Stimulated activated CD4-positive, alpha-beta T cell treated with anti-CD3 and anti-CD28 coated beads, Interleukin-4, amount 100 ng/mL, for 1 hour (primary cell): Measurements from ENCODE around the gene APOBEC3F.
"Not testable (repeated sequence)": the region's sequence is repeated elsewhere in the genome, so short reads cannot be mapped to it uniquely, and the experiment has no call there.

ENCODE experiments used
- DNase-seq: peaks from one replicate; pipeline ENCODE4 v3.0.0-alpha.2; 2020

Gene APOBEC3F

DNA sequence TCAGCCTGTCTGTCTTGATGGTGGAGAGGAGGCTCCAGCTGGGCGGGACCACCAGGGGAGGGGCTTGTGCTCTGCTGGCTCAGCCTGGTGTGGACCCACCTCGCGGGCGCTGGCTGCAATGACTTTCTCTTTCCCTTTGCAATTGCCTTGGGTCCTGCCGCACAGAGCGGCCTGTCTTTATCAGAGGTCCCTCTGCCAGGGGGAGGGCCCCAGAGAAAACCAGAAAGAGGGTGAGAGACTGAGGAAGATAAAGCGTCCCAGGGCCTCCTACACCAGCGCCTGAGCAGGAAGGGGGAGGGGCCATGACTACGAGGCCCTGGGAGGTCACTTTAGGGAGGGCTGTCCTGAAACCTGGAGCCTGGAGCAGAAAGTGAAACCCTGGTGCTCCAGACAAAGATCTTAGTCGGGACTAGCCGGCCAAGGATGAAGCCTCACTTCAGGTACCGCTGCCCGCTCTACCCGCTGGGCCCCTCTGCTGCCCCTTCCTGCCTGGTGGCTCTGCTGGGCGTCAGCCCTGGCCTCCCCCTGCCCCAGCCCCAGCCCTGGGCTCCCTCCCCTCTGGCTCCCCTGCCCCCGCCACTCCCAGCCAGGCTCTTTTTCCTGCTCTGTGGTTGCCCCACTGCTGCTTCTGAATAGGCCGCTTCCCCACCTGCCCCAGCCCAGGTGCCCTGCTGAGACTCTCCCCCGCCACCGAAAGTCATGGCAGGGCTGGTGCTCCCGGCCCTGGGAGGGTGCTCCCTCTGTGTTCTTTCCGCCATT lies at the start of gene APOBEC3F:
Gene APOBEC3F (plus strand): TSS at position 327 of the 759 bp plus-strand sequence. CDS start 97 bp downstream, at position 424.
- peak; percentile 63 for DNase-seq

DNA sequence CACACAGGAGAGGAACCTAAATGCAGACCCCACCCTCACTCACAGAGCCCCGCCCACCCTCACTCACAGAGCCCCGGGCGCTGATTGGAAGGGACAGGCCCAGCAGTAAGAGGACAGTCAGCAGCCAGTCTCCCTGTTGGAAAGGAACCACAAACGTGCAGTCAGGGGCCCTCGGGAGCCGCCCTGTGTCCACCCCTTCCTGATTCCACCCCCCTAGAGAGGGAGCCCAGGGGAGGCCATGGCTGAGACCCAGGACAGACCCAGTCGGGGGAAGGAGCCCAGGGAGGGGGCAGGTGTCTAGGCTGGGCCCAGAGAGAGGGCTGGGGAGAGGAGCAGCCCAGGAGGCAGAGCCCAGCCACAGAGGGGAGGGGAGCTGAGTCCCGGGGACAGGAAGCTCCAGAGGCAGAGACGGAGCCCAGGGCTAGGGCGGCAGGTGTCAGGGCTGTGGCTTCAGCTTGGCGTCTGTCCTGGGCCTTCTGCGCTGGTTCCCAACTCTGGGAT lies 47.7 kb upstream of the APOBEC3F start:
- not testable (repeated sequence) for DNase-seq

DNA sequence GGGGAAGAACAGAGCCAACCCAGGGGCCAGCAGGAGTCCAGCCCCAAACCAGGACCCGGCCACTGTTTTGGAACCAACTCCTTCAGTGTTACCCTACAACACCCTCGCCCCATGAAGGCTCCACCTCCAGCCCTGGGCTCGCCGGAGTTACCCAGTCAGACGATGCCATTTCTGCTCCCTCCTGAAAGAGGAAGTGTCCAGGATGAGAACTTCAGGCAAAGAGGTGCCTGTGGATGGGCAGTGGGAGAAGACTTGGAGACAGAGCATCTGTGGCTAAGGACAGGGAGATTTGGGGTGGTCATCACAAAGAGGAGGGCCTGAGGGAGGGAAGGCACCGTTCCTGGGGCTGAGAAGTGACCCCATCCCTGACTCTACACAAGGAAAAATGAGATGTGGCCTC lies 44.6 kb upstream of the APOBEC3F start:
- DNase-seq, result no peak

DNA sequence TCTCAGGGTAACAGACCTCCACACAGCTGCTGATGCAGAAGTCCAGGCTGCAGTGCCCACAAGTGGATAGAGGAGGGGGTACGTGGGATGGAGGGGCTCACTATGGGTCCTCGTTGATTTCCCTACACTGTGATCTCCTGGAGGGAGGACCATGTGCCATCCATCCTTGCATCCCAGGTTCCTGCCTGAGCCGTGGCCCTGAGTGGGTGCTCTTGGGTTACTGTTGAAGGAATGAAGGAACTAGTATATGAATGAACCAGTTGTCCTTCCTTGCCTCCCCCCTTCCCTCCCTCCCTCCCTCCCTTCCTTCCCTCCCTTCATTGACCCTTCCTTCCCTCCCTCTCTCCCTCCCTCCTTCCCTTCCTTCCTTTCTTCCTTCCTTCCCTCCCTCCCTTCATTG lies 43.1 kb upstream of the APOBEC3F start:
- DNase-seq, result no peak

DNA sequence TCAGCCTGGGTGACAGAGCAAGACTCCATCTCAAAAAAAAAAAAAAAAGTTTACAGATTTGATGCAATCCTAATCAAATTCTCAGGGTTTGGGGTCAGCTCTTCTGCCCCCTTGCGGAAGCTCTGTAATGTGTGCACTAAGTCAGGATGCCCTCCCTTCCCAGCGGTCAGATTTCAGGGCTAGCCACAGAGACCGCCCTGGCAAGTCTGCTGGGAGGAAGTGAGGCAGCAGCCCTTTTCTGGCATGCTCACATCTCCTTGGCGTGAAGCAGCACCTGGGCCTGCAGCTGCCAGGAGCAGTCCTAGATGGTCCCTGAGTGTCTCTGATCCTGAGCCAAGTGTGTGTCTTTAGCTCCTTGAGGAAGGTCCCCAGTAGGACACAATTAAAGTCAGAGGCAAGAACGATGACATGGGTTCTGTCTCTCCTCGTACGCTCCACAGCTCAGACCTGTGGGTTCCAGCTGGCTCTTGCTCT lies 37.5 kb upstream of the APOBEC3F start:
- DNase-seq, result peak; percentile 68

DNA sequence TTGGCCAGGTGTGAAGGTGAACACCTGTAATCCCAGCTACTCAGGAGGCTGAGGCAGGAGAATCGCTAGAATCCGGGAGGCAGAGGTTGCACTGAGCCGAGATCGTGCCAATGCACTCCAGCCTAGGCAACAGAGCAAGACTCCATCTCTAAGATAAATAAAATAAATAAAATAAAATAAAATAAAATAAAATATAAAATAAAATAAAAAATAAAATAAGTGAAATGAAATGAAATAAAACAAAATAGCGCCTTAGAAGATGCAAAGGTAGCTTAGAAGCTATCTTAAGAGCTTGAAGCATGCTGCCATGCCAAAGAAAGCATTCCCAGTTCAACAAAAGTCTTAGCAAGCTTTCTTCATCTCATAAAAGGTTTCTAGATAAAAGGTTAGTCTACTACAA lies 33.5 kb upstream of the APOBEC3F start:
- no peak for DNase-seq

DNA sequence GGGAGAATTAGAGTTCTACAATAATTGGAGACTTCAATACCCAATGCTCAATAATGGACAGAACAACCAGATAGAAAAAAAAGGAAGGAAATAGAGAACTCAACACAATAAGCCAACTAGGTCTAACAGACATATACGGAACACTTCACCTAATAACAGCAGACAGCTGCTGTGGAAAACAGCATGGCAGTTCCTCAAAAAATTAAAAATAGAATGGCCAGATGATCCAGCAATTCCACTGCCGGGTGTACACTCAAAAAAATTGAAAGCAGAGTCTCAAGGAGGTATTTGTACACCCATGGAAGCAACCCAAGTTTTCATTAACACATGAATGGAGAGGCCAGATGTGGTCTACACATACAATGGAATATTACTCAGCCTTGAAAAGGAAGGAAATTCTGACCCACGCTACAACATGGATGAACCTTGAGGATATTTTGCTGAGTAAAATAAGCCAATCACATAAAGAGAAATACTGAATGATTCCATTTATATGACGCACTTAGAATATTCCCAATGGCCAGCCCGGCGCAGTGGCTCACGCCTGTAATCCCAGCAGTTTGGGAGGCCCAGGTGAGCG lies 32.3 kb upstream of the APOBEC3F start:
- not testable (repeated sequence) for DNase-seq

DNA sequence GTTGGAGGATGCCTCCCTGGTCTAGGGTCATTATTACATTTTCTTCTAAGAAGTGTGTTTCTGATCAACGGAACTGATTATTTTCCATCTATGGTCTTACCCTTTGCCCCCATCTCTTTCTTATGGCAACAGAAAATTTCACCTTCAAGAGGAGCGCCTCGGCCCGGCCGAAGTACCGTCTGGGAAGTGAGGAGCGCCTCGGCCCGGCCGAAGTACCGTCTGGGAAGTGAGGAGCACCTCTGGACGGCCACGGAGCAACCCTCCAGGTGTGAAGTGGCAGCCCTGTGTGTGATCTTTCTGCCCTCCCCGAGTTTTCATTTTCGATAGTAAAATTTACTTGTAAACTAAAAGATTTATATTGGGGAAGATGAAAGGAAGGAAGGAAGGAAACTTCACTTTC lies 29.7 kb upstream of the APOBEC3F start:
- no peak for DNase-seq

DNA sequence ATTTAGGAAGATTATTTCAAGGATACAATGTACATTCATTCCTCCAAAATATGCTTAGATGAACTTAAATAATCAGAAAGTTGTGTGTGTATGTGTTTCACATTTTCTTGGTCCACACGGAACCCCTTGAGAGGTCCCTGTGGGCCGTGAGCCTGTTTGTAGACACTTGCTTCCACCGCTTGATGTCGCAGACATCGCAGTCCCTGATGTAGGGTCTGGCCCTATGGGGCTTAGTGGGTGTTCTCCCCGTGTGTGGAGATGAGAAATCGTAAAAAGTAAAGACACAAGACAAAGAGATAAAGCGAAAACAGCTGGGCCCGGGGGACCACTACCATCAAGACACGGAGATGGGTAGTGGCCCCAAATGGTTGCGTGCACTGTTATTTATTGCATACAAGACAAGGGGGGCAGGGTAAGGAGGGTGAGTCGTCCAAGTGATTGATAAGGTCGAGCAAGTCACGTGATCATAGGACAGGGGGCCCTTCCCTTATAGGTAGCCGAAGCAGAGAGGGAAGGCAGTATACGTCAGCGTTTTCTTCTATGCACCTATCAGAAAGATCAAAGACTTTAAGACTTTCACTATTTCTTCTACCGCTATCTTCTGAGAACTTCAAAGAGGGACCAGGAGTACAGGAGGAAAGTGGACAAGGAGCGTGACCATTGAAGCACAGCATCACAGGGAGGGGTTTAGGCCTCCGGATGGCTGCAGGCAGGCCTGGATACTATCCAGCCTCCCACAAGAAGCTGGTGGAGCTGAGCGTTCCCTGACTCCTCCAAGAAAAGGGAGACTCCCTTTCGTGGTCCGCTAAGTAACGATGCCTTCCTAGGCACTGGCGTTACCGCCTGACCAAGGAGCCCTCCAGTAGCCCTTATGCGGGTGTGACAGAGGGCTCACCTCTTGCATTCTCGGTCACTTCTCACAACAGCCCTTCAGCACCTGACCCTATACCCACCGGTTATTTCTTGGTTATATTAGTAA lies 27.8 kb upstream of the APOBEC3F start:
- no peak for DNase-seq

DNA sequence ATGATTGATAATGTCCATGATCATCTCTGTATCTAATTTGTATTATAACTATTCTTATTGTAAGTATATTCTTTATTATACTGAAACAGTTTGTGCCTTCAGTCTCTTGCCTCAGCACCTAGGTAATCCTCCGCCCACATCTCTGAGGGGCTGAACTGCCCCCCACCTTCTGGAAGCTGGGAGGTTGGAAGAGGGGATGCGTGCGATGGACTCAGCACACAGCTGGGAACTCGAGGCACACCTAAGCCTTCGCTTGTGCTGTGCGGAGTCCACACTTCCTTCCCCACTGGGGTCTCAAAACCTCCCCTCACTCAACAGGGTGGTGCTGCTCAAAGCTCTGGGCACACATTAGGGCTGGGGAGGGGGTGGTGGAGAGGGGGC lies 27.1 kb upstream of the APOBEC3F start:
- not testable (repeated sequence) for DNase-seq

DNA sequence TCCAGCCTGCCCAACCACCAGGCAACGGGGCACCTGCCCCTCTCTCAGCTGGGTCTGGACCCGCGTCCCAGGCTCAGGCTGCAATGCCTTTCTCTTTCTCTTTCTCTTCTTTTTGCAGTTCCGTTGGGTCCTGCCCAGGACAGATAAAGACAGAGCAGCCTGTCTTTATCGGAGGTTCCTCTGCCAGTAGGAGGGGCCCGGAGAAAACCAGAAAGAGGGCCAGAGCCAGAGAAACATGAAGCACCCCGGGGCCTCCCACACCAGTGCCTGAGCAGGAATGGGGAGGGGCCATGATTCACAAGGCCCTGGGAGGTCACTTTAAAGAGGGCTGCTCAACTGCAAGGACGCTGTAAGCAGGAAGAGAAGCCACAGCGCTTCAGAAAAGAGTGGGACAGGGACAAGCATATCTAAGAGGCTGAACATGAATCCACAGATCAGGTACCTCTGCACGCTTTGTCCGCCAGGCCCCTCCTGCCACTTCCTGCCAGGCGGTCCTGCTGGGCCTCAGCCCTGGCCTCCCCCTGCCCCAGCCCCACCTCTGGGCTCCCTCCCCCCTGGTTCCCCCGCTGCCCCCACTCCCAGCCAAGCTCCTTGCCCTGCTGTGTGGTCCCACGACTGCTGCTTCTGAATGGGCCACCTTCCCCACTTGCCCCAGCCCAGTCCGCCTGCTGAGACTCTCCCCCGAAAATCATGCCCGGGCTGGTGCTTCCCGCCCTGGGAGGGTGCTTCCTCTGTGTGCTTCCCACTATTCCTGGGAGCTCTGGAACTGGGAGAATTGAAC lies 26.5 kb upstream of the APOBEC3F start, which contains the start of gene APOBEC3C:
Gene APOBEC3C (plus strand): TSS at position 316 of the 781 bp plus-strand sequence. CDS start 106 bp downstream, at position 422.
- DNase-seq, result peak; percentile 72

DNA sequence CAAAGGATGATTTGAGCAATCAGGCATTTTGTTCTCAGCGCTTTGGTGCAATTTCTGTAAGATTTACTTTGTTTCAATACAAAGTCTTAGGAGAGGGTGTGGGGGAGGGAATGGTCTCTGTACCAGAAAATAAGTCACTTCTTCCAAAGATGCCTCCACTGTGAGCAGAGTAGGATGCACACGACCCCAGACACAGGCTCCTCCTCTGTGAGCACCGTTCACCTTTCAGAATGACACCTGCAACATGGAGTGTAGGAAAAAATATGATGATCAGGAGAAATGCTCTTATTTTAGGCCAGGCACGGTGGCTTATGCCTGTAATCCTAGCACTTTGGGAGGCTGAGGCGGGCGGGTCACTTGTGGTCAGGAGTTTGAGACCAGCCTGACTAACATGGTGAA lies 25.9 kb upstream of the APOBEC3F start:
- DNase-seq, result not testable (repeated sequence)

DNA sequence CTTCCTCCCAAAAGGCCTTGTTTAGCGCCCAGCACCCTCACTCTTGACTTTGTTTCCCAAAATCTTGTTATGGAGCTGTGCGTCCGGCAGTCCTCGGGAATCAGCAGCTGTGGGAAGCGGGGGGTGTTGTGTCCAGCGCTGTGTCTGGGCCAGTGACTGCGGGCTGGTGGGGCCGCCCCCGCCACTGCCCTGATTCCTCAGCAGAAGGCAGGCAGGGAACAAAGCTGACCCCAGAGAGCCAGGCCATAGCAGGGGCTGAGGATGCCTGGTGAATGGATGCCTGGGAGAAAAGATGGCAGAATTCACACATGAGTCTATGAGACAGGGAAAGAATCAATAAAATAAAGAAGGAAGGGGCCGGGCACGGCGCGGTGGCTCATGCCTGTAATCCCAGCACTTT lies 24.1 kb upstream of the APOBEC3F start:
- DNase-seq, result no peak

DNA sequence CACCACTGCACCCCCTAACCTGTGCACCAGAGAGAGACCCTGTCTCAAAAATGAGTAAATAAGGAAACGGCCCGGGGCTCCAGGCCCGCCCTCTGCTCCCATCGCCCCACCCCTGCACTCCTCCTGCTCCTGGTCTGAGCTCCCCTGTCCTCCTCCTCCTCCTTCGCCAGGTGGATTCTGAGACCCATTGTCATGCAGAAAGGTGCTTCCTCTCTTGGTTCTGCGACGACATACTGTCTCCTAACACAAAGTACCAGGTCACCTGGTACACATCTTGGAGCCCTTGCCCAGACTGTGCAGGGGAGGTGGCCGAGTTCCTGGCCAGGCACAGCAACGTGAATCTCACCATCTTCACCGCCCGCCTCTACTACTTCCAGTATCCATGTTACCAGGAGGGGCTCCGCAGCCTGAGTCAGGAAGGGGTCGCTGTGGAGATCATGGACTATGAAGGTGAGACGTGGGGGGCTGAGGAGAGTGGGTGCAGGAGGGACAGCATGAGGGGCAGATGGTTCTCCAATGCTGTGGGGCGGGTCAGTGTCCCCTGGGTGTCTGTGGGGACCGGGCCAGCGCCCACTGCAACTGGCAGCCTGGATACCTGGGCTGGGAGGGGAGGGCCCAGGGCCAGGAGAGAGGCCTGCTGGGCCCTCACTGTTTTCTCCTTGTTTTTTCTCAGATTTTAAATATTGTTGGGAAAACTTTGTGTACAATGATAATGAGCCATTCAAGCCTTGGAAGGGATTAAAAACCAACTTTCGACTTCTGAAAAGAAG lies 22.9 kb upstream of the APOBEC3F start:
- no peak for DNase-seq

DNA sequence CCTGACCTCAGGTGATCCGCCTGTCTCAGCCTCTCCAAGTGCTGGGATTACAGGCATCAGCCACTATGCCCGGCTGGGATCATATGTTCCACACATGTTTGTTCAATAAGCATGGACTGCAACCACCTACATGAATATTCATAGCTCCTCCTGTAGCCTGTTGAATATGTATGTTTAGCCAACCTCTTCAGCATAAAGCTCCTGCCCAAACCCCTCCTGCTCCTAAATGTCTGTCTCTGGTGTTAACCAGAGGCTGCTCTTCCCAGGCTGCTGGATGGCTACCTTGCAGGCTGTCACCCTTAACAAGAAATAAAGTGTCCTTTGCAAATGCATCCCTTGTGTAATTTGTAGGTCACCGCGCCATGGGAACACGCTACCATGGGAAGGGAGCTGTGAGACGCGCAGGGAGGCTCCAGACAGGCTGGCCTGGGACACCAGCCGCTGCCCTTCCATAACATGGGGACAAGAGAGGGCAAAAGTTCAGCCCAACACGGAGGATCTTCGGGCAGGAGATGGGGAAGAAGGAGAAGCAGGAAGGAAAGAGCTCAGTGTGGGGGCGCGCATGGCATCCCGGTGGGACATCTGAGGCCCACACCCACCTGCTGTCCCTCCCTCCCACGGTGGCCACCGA lies 20.5 kb upstream of the APOBEC3F start:
- not testable (repeated sequence) for DNase-seq

DNA sequence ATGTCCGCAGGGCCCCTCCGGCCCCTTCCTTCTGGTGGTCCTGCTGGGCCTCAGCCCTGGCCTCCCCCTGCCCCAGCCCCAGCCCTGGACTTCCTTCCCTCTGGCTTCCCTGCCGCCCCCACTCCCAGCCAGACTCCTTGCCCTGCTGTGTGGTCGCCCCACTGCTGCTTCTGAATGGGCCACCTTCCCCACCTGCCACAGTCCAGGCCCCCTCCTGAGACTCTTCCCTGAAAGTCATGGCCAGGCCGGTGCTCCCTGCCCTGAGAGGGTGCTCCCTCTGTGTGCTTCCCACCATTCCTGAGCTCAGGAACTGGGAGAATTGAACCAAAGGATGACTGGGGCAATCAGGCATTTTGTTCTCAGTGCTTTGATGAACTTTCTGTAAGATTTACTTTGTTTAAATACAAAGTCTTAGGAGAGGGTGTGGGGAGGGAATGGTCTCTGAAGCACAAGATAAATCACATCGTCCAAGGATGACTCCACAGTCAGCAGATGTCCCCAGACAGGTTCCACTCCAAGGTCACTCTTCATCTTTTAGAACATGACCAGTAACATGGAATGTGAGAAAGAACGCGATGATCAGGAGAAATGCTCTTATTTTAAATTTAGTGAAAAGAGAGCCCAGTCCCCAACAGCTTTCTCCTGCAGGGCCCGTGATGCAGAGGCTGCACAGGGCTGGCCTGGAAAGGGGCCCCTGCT lies 19.0 kb upstream of the APOBEC3F start:
- no peak for DNase-seq

DNA sequence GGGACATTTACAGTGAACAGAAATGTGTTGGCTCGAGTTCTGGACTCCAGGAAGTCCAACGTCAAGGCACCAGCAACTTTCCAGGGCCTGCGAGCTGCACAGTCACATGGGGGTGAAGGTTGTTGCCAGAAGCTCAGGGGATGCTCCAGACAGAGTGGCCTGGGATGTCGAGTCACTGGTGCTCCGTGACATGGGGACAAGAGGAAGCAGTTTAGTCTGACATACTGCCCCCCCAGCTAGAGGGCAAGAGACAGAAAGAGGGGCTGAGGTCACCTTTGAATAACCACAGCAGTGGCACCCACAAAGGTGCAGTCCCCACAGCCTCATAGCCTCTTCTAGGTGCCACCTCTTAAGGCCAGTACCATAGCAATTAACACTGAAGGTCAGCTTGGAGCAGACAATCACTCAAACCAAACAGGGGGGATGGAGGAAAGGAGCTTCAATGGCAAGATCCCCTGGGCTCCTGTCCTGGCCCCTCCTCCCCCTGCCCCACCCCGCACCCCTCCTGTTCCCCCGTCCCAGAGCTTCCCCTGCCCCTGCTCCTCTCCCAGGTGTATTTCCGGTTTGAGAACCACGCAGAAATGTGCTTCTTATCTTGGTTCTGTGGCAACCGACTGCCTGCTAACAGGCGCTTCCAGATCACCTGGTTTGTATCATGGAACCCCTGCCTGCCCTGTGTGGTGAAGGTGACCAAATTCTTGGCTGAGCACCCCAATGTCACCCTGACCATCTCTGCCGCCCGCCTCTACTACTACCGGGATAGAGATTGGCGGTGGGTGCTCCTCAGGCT lies 15.9 kb upstream of the APOBEC3F start:
- DNase-seq, result no peak

DNA sequence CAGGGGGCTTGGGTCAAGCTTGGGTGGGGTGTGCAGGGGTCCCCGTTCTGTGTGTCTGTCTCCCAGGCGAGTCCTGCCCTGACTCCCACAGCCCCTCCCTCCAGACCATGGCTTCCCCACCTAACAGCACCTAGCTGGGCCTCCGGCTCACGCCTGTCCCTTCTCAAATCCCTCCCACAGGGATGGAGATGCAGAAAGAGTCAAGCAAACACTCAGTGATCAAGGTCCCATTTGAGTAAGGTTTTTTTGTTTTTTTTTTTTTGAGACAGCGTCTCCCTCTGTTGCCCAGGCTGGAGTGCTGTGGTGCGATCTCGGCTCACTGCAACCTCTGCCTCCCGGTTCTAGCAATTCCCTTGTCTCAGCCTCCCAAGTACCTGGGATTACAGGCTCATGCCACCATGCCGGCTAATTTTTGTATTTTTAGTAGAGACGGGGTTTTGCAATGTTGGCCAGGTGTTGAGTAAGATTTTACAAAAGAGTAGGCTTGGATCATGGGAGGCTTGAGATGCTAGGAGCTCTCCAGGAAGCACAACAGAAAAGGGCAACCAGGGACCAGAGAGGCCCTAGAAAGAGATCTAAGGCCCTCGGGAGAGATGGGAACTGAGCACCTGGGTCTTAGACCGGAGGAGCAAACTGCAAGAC lies 14.0 kb upstream of the APOBEC3F start:
- no peak for DNase-seq

DNA sequence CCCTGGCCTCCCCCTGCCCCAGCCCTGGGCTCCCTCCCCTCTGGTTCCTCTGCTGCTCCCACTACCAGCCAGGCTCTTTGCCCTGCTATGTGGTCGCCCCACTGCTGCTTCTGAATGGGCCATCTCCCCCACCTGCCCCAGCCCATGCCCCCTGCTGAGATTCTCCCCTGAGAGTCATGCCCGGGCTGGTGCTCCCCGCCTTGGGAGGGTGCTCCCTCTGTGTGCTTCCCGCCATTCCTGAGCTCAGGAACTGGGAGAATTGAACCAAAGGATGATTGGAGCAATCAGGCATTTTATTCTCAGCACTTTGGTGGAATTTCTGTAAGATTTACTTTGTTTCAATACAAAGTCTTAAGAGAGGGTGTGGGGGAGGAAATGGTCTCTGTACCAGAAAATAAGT lies 12.9 kb upstream of the APOBEC3F start:
- no peak for DNase-seq
